EH (cell line): Measurements from ENCODE around the gene CCNF.
A peak's percentile ranks its signal among the peaks of the same experiment; 100 is the strongest.
"Not testable (repeated sequence)": the region's sequence is repeated elsewhere in the genome, so short reads cannot be mapped to it uniquely, and the experiment has no call there.

ENCODE experiments used
- DNase-seq: peaks from one replicate; pipeline ENCODE4 v3.0.0-alpha.2; 2015; ENCODE audit warnings: low read depth

CCNF gene, protein sequence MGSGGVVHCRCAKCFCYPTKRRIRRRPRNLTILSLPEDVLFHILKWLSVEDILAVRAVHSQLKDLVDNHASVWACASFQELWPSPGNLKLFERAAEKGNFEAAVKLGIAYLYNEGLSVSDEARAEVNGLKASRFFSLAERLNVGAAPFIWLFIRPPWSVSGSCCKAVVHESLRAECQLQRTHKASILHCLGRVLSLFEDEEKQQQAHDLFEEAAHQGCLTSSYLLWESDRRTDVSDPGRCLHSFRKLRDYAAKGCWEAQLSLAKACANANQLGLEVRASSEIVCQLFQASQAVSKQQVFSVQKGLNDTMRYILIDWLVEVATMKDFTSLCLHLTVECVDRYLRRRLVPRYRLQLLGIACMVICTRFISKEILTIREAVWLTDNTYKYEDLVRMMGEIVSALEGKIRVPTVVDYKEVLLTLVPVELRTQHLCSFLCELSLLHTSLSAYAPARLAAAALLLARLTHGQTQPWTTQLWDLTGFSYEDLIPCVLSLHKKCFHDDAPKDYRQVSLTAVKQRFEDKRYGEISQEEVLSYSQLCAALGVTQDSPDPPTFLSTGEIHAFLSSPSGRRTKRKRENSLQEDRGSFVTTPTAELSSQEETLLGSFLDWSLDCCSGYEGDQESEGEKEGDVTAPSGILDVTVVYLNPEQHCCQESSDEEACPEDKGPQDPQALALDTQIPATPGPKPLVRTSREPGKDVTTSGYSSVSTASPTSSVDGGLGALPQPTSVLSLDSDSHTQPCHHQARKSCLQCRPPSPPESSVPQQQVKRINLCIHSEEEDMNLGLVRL

DNA sequence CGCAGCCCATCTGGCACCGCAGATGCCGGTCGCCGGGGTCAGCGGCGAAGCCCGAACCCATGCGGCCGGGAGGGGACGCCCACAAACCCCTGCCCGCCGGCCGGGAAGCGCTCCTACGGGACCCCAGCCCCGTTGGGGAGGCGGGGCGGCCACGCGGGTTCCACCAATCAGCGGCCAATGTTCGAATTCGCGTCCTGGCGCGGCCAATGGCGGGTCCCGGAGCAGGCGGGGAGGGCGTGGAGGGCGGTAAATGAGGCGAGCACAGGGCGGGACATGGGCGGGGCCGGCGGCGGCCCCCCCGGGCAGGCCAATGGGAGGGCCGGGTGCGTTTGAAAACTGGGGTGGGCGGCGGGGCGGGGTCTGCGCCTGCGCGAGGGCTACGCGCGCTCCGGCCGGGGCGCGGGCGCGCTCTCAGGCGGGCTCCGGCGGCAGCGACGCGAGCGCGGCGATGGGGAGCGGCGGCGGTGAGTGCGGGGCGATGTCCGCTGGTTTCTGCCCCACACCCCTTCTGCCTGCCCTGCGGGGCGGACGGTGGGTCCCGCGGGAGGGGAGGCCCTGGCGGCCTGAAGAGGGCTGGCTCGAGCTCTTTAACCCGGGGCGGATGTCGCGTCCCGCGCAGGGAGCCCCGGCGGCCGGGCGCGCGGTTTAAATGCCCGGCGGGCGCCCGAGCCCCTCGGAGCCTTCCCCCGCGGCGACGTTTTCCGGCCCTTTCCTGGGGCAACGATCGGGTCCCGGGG is at the start of gene CCNF:
TSS of gene CCNF (plus strand) at position 414 of the 737 bp plus-strand sequence. CDS start at position 449, 35 bp downstream.
- DNase-seq: peak; percentile 95

DNA sequence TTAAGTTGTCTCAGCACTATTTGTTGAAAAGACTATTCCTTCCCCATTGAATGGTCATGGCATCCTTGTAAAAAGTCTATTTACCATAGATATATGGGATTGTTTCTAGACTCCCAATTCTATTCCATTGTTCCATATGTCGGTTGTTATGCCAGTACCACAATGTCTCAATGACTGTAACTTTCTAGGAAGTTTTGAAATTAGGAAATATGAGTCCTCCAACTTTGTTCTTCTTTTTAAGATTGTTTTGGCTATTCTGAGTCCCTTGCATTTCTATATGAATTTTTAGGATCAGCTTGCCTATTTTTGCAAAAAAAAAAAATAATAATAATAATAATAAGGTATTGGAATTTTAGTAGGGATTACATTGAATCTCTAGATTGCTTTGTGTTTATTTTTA is 45.7 kb upstream of the CCNF start:
- DNase-seq: no peak

DNA sequence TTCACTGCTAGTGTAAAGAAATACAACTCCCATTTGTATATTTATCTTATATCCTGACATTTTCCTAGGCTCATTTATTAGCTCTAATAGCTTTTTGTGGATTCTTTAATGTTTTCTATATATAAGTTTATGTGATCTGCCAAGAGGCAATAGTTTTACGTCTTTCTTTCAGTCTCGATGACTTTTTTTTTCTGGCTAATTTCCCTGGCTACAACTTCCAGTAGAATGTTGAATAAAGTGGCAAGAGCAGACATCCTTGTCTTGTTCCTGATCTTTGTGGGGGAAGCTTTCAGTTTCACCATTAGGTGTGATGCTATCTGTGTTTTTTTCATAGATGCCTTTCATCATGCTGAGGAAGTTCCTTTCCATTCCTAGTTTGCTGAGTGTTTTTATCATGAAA is 44.8 kb upstream of the CCNF start:
- no peak for DNase-seq

DNA sequence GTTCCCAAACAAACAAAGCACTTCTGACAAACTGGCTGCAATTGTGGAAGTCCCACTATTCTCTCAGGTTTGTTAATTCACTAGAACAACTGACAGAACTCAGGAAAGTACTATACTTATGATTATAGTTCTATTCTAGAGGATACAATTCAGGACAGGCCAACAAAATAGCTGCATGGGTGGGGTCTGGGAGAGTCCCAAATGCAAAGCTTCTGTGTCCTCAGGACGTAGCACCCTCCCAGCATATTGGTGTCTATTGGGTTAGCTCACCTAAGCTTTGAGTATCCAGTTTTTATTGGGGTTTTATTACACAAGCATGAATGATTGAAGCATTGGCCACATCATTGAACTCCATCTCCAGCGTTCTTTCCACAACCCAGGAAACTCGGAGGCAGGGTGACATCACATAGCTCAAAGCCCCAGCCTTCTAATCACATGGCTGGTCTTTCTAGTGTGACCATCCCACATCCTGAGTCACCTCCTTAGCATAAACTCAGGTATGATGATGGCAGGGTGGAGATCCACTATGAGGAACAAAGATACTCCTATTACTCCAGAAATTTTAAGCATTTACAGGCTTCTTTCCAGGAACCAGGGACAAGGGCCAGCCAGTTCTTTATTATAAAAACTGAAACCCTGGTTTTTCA is 43.9 kb upstream of the CCNF start:
- DNase-seq: no peak

DNA sequence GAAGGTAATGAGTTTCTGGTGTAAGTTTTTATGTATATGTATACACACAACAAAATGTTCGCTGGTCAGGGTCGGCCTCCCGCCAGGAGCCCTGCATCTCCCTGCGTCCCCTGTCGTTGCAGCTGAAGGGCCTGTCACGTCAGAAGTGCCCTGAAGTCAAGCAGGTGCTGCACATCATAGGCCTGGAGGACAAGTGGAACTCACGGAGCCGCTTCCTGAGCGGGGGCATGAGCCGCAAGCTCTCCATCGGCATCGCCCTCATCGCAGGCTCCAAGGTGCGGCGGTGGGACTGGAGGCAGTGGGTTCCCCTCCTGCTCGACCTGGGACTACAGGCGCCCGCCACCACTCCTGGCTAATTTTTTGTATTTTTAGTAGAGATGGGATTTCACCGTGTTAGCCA is 43.3 kb upstream of the CCNF start:
- not testable (repeated sequence) for DNase-seq

DNA sequence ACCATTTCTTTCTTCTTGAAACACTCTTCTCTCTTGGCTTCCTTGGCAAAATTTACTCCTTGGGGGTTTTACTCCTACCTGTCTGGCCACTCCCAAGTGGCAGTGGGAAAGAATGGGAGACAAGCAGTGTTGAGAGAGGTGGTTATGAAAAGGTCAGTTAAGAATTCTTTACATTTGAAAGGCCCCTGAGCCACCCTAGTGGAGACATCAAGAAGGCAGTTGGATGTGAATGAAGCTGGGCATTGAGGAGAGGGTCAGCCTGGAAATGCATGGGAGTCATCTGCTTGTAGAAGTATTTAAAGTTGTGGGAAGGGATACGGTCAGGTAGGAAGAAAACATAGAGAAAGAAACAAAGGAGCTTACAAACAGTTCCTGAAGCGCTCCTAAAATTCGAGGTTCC is 42.3 kb upstream of the CCNF start:
- DNase-seq: no peak

DNA sequence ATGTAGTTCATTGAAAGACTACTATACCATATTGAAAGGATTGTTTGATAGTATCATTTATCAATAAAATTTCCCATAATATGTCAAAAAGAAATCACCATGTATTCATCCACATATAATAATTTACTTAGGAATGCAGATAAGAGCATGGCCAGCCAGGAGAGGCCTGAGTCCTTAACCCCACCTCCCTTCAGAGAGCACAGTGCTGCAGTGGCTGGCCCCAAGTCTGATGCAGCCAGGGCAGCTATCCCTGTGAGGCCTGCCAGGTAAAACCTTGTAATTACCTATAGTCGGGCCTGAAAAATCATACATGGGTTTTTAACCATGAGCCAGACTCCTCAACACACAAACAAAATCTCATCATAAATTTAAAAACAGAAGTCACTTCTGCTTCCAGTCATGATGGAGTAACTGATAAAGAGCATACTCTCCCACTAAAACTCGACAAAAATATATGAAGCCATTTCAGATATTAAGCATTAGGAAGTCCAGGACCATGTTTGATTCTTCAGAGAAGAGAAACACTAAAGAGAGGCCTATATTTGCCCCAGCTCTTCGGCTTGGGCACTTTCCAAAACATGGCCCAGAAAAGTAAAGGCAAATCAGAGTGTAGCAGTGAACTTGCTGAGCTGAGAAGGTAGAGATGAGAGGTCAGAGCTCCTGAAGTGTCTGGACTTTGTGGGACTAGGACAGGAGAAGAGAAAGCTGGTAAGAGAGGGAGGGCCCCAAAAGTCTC is 40.9 kb upstream of the CCNF start:
- no peak for DNase-seq

DNA sequence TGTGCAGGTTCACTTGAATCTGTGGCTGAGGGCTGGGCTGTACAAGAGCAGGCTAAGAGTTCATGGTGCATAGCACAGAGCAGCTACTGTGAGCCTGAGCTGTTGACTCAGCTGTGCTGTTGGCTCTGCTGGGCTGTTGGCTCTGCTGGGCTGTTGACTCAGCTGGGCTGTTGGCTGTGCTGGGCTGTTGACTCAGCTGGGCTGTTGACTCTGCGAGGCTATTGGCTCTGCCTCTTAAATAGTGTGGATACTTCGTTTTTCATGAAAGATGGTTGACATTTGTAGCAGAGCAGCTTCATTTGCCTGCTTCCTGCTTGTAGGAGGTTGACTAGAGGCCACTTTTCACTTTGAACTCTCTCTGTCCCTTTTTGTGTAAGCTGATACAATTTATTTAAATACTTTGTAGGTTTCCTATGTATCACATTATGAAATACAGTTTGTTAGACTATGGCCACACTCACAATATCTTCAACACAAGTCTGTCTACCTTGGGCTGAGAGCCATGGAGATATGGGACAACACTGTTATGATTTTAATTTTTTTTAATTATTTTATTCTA is 40.3 kb upstream of the CCNF start:
- peak; percentile 63 for DNase-seq

DNA sequence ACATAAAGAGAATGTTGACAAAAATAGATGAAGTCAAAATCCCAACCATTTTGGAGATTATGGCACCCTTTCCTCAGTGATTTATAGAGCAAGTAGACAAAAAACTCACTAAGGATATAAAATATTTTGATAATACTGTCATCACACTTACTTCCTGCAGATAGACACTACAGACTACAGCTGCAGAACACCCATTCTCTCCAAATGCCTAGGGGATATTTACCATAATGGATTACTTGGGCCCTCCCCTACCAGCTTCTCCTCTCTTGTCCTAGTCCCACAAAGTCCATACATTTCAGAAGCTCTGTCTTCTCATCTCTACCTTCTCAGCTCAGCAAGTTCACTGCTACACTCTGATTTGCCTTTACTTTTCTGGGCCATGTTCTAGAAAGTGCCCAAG is 37.2 kb upstream of the CCNF start:
- DNase-seq: peak; percentile 27

DNA sequence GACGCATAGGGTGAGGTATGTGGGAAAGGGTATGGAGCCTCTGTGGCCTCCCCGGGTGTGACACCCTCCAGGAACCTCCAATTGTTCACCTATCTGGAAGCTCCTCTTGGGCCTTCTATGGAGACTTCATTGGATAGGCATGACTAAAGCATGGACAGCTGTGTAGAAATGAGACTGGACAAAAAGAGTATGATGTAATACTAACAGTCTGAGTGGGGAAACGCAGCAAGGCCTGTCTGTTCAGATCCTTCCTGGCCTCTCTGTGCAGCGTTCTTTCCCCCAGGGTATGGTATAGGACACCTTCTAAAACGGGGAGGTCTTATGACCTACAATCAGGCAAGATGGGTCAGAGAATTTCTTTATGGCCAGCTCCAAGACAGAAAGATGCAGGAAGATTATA is 30.7 kb upstream of the CCNF start:
- no peak for DNase-seq

DNA sequence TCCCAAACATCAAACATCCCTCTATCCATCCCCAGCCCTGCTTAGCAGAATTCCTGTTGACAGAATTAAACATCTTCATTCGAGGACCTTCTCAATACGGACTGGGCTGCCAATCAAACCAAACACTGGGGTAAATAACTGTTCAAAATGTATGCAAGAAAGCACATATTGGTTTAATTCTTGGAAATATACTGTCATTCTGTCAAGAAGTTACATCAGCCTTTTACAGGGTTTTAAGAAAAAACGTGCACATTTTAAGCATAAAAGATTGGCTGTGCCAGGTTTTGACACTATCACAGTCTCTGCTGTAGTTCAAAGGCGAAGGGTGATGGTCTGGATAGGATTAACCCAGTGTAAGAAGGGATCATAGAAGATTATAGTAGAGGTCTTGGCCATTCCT is 25.1 kb upstream of the CCNF start:
- DNase-seq: no peak

DNA sequence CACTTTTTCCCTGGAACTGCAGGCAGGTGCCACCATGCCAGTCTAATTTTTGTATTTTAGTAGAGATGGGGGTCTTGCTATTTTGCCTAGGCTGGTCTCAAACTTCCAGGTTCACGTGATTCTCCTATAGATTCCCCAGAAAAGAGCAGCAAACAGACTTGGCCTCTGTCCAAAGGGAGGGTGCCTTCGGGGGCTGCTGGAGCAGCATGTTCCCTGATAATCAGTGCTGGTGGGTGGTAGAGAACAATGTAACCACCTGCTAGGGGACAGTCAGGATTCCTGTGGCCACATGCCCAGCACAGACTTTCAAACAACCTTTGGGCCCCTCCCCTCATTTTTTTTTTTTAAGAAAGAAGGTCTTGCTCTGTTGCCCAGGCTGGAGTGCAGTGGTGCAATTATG is 14.2 kb upstream of the CCNF start:
- no peak for DNase-seq

DNA sequence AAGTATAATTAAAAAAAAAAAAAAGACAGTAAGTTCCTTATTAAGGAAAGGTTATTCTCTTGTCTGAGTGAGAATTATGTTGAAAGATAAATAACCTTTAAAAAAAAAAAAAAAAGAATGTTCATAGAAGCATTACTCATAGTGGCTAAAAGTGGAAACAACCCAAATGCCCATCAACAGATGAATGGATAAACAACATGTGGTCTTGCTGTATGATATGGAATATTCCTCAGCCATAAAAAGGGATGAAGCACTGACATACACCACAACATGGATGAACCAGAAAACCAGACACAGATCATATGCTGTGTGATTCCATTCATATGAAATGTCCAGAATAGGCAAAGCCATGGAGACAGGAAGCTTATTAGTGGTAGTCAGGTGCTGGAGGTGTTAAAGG is 9.2 kb upstream of the CCNF start:
- peak; percentile 39 for DNase-seq

DNA sequence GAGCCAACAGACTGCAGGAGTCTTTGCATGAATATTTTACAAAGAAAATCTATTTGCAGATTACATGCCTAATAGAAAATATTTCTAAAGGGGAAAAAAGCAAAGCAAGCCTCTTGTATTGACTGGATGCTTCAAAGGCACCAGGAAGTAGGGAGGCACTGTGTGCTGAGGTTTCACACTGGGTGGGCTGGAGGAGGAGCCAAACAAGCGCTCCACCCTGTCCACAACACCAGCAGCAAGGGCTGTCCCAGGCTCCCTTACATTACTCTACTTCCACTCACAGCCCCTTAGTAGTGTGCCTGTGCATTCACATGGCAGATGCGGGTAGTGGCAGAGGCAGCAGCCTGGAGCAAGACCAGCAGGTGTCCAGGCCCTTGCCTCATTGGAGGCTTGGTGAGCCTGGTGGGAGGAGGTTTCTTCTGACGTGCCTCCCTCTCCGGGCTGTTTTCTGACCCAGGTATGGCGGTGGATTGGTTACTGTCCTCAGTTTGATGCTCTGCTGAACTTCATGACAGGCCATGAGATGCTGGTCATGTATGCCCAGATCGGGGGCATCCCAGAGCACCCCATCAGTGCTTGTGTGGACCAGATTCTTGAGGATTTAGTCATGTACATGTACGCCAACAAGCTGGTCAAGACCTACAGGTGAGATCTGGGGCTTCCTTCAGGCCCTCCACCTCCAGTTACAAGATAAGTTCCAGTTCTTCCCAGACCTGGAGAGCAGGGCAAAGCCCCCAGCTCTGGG is 7.0 kb upstream of the CCNF start:
- DNase-seq: no peak

DNA sequence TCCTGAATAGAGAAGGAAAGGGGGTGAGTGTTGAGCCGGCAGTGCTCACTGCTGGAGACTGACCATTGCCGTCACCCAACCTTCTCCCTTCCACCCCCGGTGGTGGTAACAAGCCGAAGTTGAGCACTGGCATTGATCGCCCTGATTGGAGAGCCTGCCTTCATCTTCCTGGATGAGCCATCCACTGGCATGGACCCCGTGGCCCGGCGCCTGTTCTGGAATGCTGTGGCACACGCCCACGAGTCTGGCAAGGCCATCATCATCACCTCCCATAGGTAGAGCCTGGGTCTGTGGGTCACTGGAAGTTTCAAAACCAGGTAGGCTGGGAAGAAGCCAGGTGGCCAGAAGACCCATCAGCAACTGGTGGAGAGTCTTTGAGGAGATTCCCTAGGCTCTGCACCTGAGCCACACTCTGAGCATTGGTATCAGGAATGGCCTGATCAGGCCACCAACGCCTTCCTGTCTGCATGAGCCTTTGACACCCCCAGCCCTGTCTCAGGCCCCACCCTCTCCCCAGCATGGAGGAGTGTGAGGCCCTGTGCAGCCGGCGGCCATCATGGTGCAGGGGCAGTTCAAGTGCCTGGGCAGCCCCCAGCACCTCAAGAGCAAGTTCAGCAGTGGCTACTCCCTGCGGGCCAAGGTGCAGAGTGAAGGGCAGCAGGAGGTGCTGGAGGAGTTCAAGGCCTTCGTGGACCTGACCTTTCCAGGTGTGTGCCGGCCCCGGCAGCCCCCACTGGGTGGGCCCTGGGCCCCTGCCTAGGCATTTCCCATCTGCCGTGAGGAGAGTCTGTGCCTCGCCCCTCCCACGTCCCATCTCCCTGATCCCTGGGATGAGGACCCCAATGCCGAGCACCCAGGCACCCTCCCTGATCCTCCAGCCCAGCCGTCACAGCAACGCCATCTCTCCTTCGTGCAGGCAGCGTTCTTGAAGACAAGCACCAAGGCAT is 4.9 kb upstream of the CCNF start:
- DNase-seq: no peak

DNA sequence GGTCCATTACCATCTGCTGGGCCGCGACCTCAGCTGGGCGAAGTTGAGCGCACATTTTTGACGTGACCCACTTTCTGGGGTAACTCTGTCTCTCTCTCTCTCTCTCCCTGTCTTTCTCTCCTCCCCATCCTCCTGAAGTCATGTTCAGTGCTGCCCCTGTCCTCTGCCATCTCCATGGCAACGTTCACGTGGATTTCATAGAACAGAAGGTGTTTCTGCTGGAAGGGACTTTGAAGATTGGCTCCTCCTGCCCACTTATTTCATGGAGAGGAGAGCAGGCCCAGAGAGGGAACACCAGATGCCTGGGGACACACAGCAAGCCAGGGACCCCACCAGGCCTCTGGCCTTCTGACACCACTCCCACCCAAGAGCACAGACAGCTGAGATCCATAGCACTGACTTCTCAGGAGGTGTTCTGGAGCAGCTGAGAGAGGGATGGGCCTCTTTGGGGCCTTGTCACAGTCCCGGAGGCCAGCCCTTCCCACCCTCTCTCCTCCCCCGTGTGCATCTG is 4.2 kb upstream of the CCNF start:
- no peak for DNase-seq

DNA sequence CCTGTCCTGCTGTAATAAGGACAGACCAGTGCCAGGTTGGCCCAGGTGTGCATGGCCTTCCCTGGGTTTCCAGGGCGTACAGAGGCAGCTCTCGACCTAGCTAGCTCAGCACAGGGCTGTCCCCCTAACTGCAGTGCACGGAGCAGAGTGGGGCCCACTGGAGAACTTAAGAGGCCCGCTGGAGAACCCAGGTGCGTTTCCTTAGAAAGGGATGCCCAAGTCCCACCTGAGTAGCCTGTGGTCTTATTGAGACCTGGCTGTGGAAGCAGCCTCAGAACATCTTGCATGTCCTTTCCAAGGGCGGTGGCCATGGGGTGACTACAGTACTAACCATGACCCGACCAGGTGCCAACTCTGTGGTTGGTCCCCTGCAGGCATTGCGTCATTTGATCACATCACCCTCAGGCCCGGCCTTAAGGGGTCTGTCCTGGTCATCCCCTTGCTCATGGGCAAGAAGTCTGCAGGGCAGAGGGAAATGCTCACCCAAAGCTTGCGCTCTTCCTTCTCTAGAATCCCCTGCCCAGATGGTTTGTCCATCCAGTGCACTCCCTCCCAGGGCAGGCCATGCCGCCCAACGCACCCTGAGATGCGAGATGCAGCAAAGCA is 3.3 kb upstream of the CCNF start:
- no peak for DNase-seq

DNA sequence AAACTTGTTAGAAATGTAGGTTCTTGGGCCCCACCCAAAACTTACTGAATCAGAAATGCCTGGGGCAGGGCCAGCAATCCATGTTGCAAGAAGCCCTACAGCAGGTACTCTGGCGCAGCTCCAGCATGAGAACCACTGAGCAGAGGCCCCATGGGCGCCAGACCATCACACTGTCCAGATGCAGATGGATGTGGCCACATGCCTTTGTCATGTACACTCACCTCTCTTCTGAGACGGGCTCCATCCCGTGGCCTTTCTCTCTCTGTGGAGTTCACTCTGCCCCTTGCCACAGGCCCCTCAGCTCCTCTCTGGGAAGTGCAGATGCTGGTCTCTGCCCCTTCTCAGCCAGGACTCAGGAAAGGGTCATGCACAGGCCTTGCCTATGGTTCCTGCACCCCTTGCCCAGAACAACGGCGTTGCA is 2.3 kb upstream of the CCNF start:
- DNase-seq: no peak

DNA sequence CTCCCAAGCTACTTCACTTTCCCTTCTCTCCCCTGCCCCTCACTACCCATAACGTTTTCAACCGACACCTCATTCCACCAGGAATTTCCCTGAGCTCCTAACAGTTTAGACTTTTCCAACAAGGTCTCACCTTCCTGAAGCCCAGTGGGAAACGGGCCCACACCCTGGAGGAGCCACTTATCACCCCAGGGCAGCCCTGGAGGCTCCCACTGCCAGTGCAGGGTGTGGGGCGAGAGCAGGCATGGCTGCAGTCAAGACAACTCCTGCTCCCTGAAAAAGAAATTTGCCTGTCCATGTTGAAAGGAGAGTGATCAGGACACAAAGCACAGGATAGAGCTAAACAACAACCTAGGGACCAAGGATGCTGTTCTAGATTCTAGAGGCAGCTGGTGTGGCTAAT is 1.7 kb upstream of the CCNF start:
- no peak for DNase-seq
